Fibroblast of lung (primary cell): ENCODE measurements around the gene MROH7. TPM values are rescaled to one million over a fixed set of nuclear protein-coding genes. Genes with fewer than 3 reads are reported as not detected.

Source experiments
- DNase-seq, 2 donors: peaks; one replicate each; pipeline versions ENCODE4 v3.0.0 to v3.0.0-alpha.2; 2010; ENCODE audit warnings: low read depth in 2 of 2
- H2AFZ ChIP-seq: 2 replicates; pipeline ENCODE4 v1.5.1; 2012; ENCODE audit warnings: low read length, control low read depth, inconsistent platforms
- H3K27ac ChIP-seq: 2 replicates; pipeline ENCODE4 v1.5.1; 2011; ENCODE audit warnings: low read length, control low read depth; ENCODE audit not compliant: insufficient read depth
- H3K27me3 ChIP-seq: 2 replicates; pipeline ENCODE4 v1.5.1; 2011; ENCODE audit warnings: mild to moderate bottlenecking, low read length; ENCODE audit not compliant: control insufficient read depth, insufficient read depth
- H3K36me3 ChIP-seq: 2 replicates; pipeline ENCODE4 v1.5.1; 2011; ENCODE audit warnings: low read length; ENCODE audit not compliant: control insufficient read depth, insufficient read depth
- H3K4me1 ChIP-seq: 2 replicates; pipeline ENCODE4 v1.5.1; 2011; ENCODE audit warnings: low read length; ENCODE audit not compliant: control insufficient read depth, insufficient read depth; ENCODE audit errors: extremely low read depth
- H3K4me2 ChIP-seq: 2 replicates; pipeline ENCODE4 v1.5.1; 2011; ENCODE audit warnings: low read length, control low read depth; ENCODE audit not compliant: insufficient read depth; ENCODE audit errors: extremely low read depth
- H3K4me3 ChIP-seq, 4 experiments: fragments of 200-600 bp in 1 of 4; sonication (generic) in 1 of 4; replicated peaks in 1 of 4; 2 replicates each; pipeline ENCODE4 v1.5.1; 2011 to 2016; ENCODE audit warnings: low read length in 4 of 4, low read depth in 3 of 4, mild to moderate bottlenecking in 3 of 4, control low read depth in 2 of 4, inconsistent platforms in 1 of 4, mixed read lengths in 1 of 4; ENCODE audit not compliant: insufficient read depth in 1 of 4; ENCODE audit errors: control extremely low read depth in 1 of 4
- H3K79me2 ChIP-seq: 2 replicates; pipeline ENCODE4 v1.5.1; 2012; ENCODE audit warnings: mild to moderate bottlenecking, low read length, inconsistent platforms; ENCODE audit not compliant: control insufficient read depth, insufficient read depth
- H3K9ac ChIP-seq: 2 replicates; pipeline ENCODE4 v1.5.1; 2011; ENCODE audit warnings: mild to moderate bottlenecking, low read length, control low read depth; ENCODE audit not compliant: insufficient read depth
- H3K9me3 ChIP-seq: 2 replicates; pipeline ENCODE4 v1.5.1; 2012; ENCODE audit warnings: low read depth, low read length; ENCODE audit not compliant: control insufficient read depth, insufficient read depth
- H4K20me1 ChIP-seq: 2 replicates; pipeline ENCODE4 v1.5.1; 2011; ENCODE audit warnings: low read length; ENCODE audit not compliant: control insufficient read depth, insufficient read depth; ENCODE audit errors: extremely low read depth
- CTCF ChIP-seq, 2 donors: IDR thresholded peaks in 1 of 2; conservative IDR thresholded peaks in 1 of 2; 1 replicate in 1 of 2; 2 replicates in 1 of 2; pipeline ENCODE4 v1.5.1; 2011 to 2012; ENCODE audit warnings: low read length in 2 of 2, control low read depth in 1 of 2, inconsistent platforms in 1 of 2, low read depth in 1 of 2, mild to moderate bottlenecking in 1 of 2
- EZH2 ChIP-seq: IDR thresholded peaks from 2 replicates; pipeline ENCODE4 v1.5.1; 2012; ENCODE audit warnings: low read length, control low read depth, mild to moderate bottlenecking; ENCODE audit errors: missing control alignments
- polyA plus RNA-seq, 2 donors: library from polyadenylated mRNA; depleted of rRNA in 1 of 2; stranded (reverse) in 1 of 2; unstranded in 1 of 2; fragments of >200 nt; gene quantifications; 2 replicates each; pipeline ENCODE4 v1.2.1, GENCODE V29; 2011 to 2012; ENCODE audit warnings: missing spikeins in 1 of 2
- total RNA-seq: library from RNA; depleted of rRNA; stranded (reverse); fragments of >200 nt; gene quantifications from 2 replicates; pipeline ENCODE4 v1.2.1, GENCODE V29; 2014

The MROH7 gene
- total and polyA plus RNA-seq, 2 donors (not counting 1 experiment from before 2014, with no cell fraction given), result 0.01 to 0.33 TPM

- no peaks in the 10 kb centered on the region for H3K4me1 ChIP-seq
- no peaks in the 10 kb centered on the region for H3K36me3 ChIP-seq
- no peak overlapping the region for H3K9ac ChIP-seq
- no peaks in the 10 kb centered on the region for H3K79me2 ChIP-seq
- H3K4me3 ChIP-seq, result no peak overlapping the region
- no peaks in the 10 kb centered on the region for H4K20me1 ChIP-seq
- no peak for DNase-seq
- H2AFZ ChIP-seq, result no peak overlapping the region
- H3K4me2 ChIP-seq, result no peak overlapping the region
- H3K27ac ChIP-seq, result no peak overlapping the region
- H3K9me3 ChIP-seq, result no peaks in the 10 kb centered on the region
- TF ChIP-seq CTCF (conservative IDR thresholded peaks at IDR 0.05 in 1 of 2, IDR thresholded peaks at IDR 0.05 in 1 of 2; ENCODE audit: low read depth in 1 of 2, low read length in 2 of 2) (no peak), EZH2 (no peak)
- H3K27me3 ChIP-seq, result no peaks in the 10 kb centered on the region
These were observed 42.3 kb upstream of the MROH7 start for GRCh38 chr1:54599211-54599823.

GRCh38 chr1:54600947-54601721, 40.5 kb upstream of the MROH7 start:
- Histone ChIP-seq H3K4me2 (no peak overlapping the region), H3K4me1 (no peaks in the 10 kb centered on the region)
- no peak for DNase-seq

More at GRCh38 chr1:54600947-54601721, 40.5 kb upstream of the MROH7 start:
- no peaks in the 10 kb centered on the region for H3K36me3 ChIP-seq
- H3K9ac ChIP-seq, result no peak overlapping the region
- no peaks in the 10 kb centered on the region for H3K9me3 ChIP-seq
- H2AFZ ChIP-seq, result no peak overlapping the region
- no peaks in the 10 kb centered on the region for H4K20me1 ChIP-seq
- H3K27me3 ChIP-seq, result no peaks in the 10 kb centered on the region
- H3K79me2 ChIP-seq, result no peaks in the 10 kb centered on the region
- no peak overlapping the region for H3K4me3 ChIP-seq
- TF ChIP-seq CTCF (conservative IDR thresholded peaks at IDR 0.05 in 1 of 2, IDR thresholded peaks at IDR 0.05 in 1 of 2; ENCODE audit: low read depth in 1 of 2, low read length in 2 of 2) (no peak), EZH2 (no peak)
- H3K27ac ChIP-seq, result no peak overlapping the region
